K562 (cell line): Measurements from ENCODE around the gene TNIP1. TPM values are rescaled to one million over a fixed set of nuclear protein-coding genes. Genes with fewer than 3 reads are reported as not detected.

Experiments
- ATF1 ChIP-seq, 2 experiments: fragments of 450-650 bp in 1 of 2; IDR thresholded peaks; 2 replicates each; pipeline ENCODE4 v1.6.1; 2016; ENCODE audit warnings: missing compliant biosample characterization in 1 of 2, missing genetic modification characterization in 1 of 2
- FOXM1 ChIP-seq, 2 experiments: fragments of 450-650 bp in 1 of 2; sonication (generic) in 1 of 2; formaldehyde crosslinking in 1 of 2; IDR thresholded peaks; 2 replicates each; pipeline versions ENCODE4 v1.6.1 to v1.9.0; 2017 to 2022; ENCODE audit warnings: low read depth in 2 of 2, mild to moderate bottlenecking in 2 of 2, missing genetic modification reagents in 1 of 2, moderate library complexity in 1 of 2
- HNRNPK ChIP-seq: fragments of 200-400 bp; formaldehyde crosslinking; IDR thresholded peaks from one replicate; pipeline ENCODE4 v1.6.1; 2018; ENCODE audit warnings: mild to moderate bottlenecking, low read depth, low read length; ENCODE audit not compliant: poor library complexity, severe bottlenecking
- KDM2B ChIP-seq: fragments of 250-450 bp; sonication (Bioruptor Pico); IDR thresholded peaks from 2 replicates; pipeline ENCODE4 v1.8.0; 2021; ENCODE audit warnings: mild to moderate bottlenecking, moderate library complexity
- MBD1 ChIP-seq: fragments of 250-450 bp; sonication (Bioruptor Pico); IDR thresholded peaks from 2 replicates; pipeline ENCODE4 v1.8.0; 2022; ENCODE audit warnings: inconsistent platforms
- PCBP2 ChIP-seq: fragments of 200-400 bp; formaldehyde crosslinking; IDR thresholded peaks from 2 replicates; pipeline ENCODE4 v1.6.1; 2018; ENCODE audit warnings: low read length, low read depth, mild to moderate bottlenecking, moderate library complexity; ENCODE audit not compliant: poor library complexity, severe bottlenecking
- PURB ChIP-seq: sonication (generic); formaldehyde crosslinking; IDR thresholded peaks from 2 replicates; pipeline ENCODE4 v1.9.0; 2021; ENCODE audit warnings: low read depth, mild to moderate bottlenecking, missing genetic modification reagents
- RBFOX2 ChIP-seq: fragments of 200-400 bp; formaldehyde crosslinking; IDR thresholded peaks from 2 replicates; pipeline ENCODE4 v1.6.1; 2017; ENCODE audit warnings: low read depth, mild to moderate bottlenecking, low read length, moderate library complexity
- RCOR1 ChIP-seq, 2 experiments: IDR thresholded peaks; 2 replicates each; pipeline ENCODE4 v1.6.1; 2012; ENCODE audit warnings: low read depth in 2 of 2, low read length in 2 of 2, borderline replicate concordance in 1 of 2, improper control_type of control experiment in 1 of 2
- SMAD1 ChIP-seq: fragments of 150-350 bp; IDR thresholded peaks from 2 replicates; pipeline ENCODE4 v1.6.1; 2014; ENCODE audit warnings: low read length, low read depth; ENCODE audit not compliant: partially characterized antibody
- SP2 ChIP-seq: IDR thresholded peaks from 2 replicates; pipeline ENCODE4 v1.6.1; 2011; ENCODE audit warnings: mild to moderate bottlenecking, low read depth, low read length, moderate library complexity; ENCODE audit not compliant: poor library complexity, severe bottlenecking; ENCODE audit errors: extremely low read depth
- ZBTB43 ChIP-seq: sonication (generic); formaldehyde crosslinking; IDR thresholded peaks from 2 replicates; pipeline ENCODE4 v1.8.0; 2023; ENCODE audit warnings: mild to moderate bottlenecking, missing genetic modification reagents
- ZHX1 ChIP-seq: fragments of 150-350 bp; conservative IDR thresholded peaks from 2 replicates; pipeline ENCODE4 v1.6.1; 2014; ENCODE audit warnings: low read length
- ZNF174 ChIP-seq: fragments of 250-450 bp; sonication (Bioruptor Pico); IDR thresholded peaks from 2 replicates; pipeline ENCODE4 v1.4.0; 2020; ENCODE audit warnings: mild to moderate bottlenecking
- ZNF224 ChIP-seq: sonication (generic); formaldehyde crosslinking; IDR thresholded peaks from 2 replicates; pipeline ENCODE4 v1.8.0; 2022; ENCODE audit warnings: mild to moderate bottlenecking, missing genetic modification reagents
- polyA plus RNA-seq, 8 experiments: library from polyadenylated mRNA; depleted of rRNA in 4 of 8; stranded (reverse) in 5 of 8; unstranded in 3 of 8; fragments of >200 nt; fragmentation: Nextera tagmentation in 2 of 8; fragmentation: Illumina TruSeq in 1 of 8; extraction: Ambion mirVana in 2 of 8; extraction: Trizol in 1 of 8; gene quantifications; 2 replicates each; pipeline versions ENCODE4 v1.2.1 to v1.2.3, GENCODE V29; 2011 to 2014; ENCODE audit warnings: inconsistent platforms in 1 of 8, missing spikeins in 1 of 8
- total RNA-seq, 7 experiments: library from RNA; depleted of rRNA in 6 of 7; stranded (reverse); fragments of >200 nt in 6 of 7; fragmentation: Illumina TruSeq in 2 of 7; extraction: Trizol in 2 of 7; gene quantifications; 2 replicates each; pipeline versions ENCODE4 v1.2.1 to v1.2.3, GENCODE V29; 2011 to 2021; ENCODE audit warnings: low replicate concordance in 1 of 7
- TF ChIP-seq, protein P1 (sequence below): sonication (generic); formaldehyde crosslinking; IDR thresholded peaks from 2 replicates; pipeline ENCODE4 v1.8.0; 2022; ENCODE audit warnings: mild to moderate bottlenecking, missing genetic modification reagents
- TF ChIP-seq, protein P2 (sequence below): sonication (generic); formaldehyde crosslinking; IDR thresholded peaks from 2 replicates; pipeline ENCODE4 v1.9.0; 2022; ENCODE audit warnings: mild to moderate bottlenecking, missing genetic modification reagents
- TF ChIP-seq, protein P3 (sequence below): conservative IDR thresholded peaks from 2 replicates; pipeline ENCODE4 v1.6.1; 2011; ENCODE audit warnings: low read depth, mild to moderate bottlenecking, low read length; ENCODE audit not compliant: control insufficient read depth

Gene TNIP1
- total and polyA plus RNA-seq, 9 of the 15 experiments (the other 6 are each of a cell fraction or from before 2014, with no cell fraction given) = 0.46 to 41.0 (median 24.6) TPM

GRCh38 chr5:151126199-151126645, 45.4 kb upstream of the TNIP1 start (continued):
- TF ChIP-seq SP2 (no peak), MBD1 (CRISPR knock-in tag) (no peak), PCBP2 (no peak), PURB (CRISPR knock-in tag) (no peak), ZNF224 (CRISPR knock-in tag) (no peak), FOXM1 (IDR thresholded peaks at IDR 0.05; ENCODE audit: low read depth) (no peak), FOXM1 (CRISPR knock-in tag; IDR thresholded peaks at IDR 0.05; ENCODE audit: low read depth) (no peak), ZBTB43 (no peak), HNRNPK (no peak), ZNF174 (CRISPR knock-in tag) (no peak), ATF1 (CRISPR knock-in tag; IDR thresholded peaks at IDR 0.05) (no peak), ATF1 (tag; IDR thresholded peaks at IDR 0.05) (no peak; the same call in 1 of the 2 replicates), ZHX1 (no peak), KDM2B (CRISPR knock-in tag) (no peak), SMAD1 (no peak), RBFOX2 (no peak), RCOR1 (IDR thresholded peaks at IDR 0.05; ENCODE audit: borderline replicate concordance in 1 of 2, low read depth in 2 of 2, low read length in 2 of 2) (peak in 1 of 2 experiments; percentile 91; a peak in 2 of 4 replicates)
- TF ChIP-seq, protein P1, sequence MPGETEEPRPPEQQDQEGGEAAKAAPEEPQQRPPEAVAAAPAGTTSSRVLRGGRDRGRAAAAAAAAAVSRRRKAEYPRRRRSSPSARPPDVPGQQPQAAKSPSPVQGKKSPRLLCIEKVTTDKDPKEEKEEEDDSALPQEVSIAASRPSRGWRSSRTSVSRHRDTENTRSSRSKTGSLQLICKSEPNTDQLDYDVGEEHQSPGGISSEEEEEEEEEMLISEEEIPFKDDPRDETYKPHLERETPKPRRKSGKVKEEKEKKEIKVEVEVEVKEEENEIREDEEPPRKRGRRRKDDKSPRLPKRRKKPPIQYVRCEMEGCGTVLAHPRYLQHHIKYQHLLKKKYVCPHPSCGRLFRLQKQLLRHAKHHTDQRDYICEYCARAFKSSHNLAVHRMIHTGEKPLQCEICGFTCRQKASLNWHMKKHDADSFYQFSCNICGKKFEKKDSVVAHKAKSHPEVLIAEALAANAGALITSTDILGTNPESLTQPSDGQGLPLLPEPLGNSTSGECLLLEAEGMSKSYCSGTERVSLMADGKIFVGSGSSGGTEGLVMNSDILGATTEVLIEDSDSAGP (CRISPR knock-in tag) = no peak
- TF ChIP-seq, protein P2, sequence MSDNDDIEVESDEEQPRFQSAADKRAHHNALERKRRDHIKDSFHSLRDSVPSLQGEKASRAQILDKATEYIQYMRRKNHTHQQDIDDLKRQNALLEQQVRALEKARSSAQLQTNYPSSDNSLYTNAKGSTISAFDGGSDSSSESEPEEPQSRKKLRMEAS (CRISPR knock-in tag) = peak; percentile 67
- TF ChIP-seq, protein P3, sequence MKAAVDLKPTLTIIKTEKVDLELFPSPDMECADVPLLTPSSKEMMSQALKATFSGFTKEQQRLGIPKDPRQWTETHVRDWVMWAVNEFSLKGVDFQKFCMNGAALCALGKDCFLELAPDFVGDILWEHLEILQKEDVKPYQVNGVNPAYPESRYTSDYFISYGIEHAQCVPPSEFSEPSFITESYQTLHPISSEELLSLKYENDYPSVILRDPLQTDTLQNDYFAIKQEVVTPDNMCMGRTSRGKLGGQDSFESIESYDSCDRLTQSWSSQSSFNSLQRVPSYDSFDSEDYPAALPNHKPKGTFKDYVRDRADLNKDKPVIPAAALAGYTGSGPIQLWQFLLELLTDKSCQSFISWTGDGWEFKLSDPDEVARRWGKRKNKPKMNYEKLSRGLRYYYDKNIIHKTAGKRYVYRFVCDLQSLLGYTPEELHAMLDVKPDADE = no peak
